Kidney (tissue), 14 donors: ENCODE results near the gene SMARCD2. TPM values are rescaled to one million over a fixed set of nuclear protein-coding genes. Genes with fewer than 3 reads are reported as not detected.

Experiments
- DNase-seq, 5 donors: peaks; one replicate each; pipeline ENCODE4 v3.0.0-alpha.2; 2013 to 2020
- FAIRE-seq: peaks from 2 replicates; lab custom pipeline; 2012; peaks lifted over from hg19 to GRCh38; lab: Jason Lieb, UNC
- H3K27ac ChIP-seq, 2 donors: one replicate each; pipeline ENCODE4 v1.7.0; 2013; ENCODE audit warnings: low read depth in 2 of 2, low read length in 2 of 2, inconsistent platforms in 1 of 2
- H3K27me3 ChIP-seq: one replicate; pipeline ENCODE4 v1.7.1; 2013; ENCODE audit warnings: low read length, inconsistent platforms; ENCODE audit not compliant: control insufficient read depth, insufficient read depth
- H3K36me3 ChIP-seq, 3 donors: one replicate each; pipeline versions ENCODE4 v1.7.0 to v1.7.1; 2013; ENCODE audit warnings: low read length in 3 of 3, control low read depth in 1 of 3, inconsistent platforms in 1 of 3; ENCODE audit not compliant: insufficient read depth in 3 of 3, control insufficient read depth in 2 of 3
- H3K4me1 ChIP-seq, 3 donors: one replicate each; pipeline versions ENCODE4 v1.7.0 to v1.7.1; 2013; ENCODE audit warnings: low read length in 3 of 3, inconsistent platforms in 1 of 3, low read depth in 1 of 3; ENCODE audit not compliant: control insufficient read depth in 2 of 3, insufficient read depth in 2 of 3
- H3K4me3 ChIP-seq, 3 donors: one replicate each; pipeline versions ENCODE4 v1.7.0 to v1.8.1; 2013; ENCODE audit warnings: low read length in 3 of 3, control low read depth in 1 of 3, inconsistent platforms in 1 of 3
- H3K9ac ChIP-seq, 3 donors: one replicate each; pipeline versions ENCODE4 v1.7.0 to v1.7.1; 2013; ENCODE audit warnings: low read length in 3 of 3, control low read depth in 1 of 3, inconsistent platforms in 1 of 3
- H3K9me3 ChIP-seq, 3 donors: one replicate each; pipeline versions ENCODE4 v1.7.0 to v1.7.1; 2013; ENCODE audit warnings: low read length in 3 of 3, control low read depth in 1 of 3, inconsistent platforms in 1 of 3; ENCODE audit not compliant: control insufficient read depth in 2 of 3, insufficient read depth in 1 of 3
- CTCF ChIP-seq: IDR thresholded peaks from 3 replicates; pipeline ENCODE4 v1.5.1; 2012; ENCODE audit warnings: mild to moderate bottlenecking, moderate library complexity, borderline replicate concordance; ENCODE audit not compliant: insufficient read depth; ENCODE audit errors: extremely low read depth
- intact Hi-C: fragments of 100-400 bp; cut with DNase I; formaldehyde crosslinking; loops from one replicate; pipeline ENCODE4 v1.11.1; 2022
- polyA plus RNA-seq: library from polyadenylated mRNA; stranded (reverse); fragments of 350-450 nt; fragmentation: Illumina TruSeq; extraction: RNeasy Lipid Tissue Mini Kit (QIAGEN cat#74804); gene quantifications from one replicate; pipeline ENCODE4 v1.2.3, GENCODE V29; 2014; ENCODE audit warnings: low read depth, low replicate concordance; ENCODE audit not compliant: insufficient read depth
- total RNA-seq: library from RNA; stranded (reverse); fragmentation: NEBNext Ultra II Directional; extraction: Animal tissue kit (Norgen Biotek cat#: 25700); gene quantifications from one replicate; pipeline ENCODE4 v1.2.1, GENCODE V29; 2021
- donor health status: control.
- donor health status: control.
- donor health status: control.
- donor health status: control.
- donor health status: control.
- donor health status: DM: yes; HTN: yes; CAD: no.
- donor health status: Normal renal cell carcinoma (clear cell type).

SMARCD2 gene
- total and polyA plus RNA-seq, 2 donors from 2014 or later = 39.9 to 65.1 TPM

DNA sequence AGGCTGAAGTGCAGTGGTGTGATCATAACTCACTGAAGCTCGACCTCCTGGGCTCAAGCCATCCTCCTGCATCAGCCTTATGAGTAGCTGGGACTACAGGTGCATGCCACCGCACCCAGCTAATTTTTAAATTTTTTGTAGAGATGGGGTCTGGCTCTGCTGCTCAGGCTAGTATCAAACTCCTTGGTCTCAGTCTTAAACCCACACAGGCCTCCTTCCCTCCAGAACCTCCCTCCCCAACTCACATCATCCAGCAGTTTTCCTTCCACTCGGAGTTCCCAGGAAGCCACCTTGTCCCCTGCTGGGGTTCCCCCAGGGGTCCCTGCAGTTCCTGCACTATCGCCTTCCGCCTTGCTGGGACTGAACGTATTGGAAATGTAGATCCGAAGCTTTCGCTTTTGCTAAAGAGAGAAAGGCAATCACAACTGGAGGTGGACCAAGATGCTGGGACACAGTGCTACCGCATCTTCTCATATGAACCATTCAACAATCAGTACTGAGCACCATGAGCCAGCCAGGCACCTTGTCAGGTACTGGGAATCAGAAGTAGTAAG is 7.2 kb downstream of the SMARCD2 start:
- intact Hi-C loops = no loop called here
- H3K9ac ChIP-seq = no peak overlapping the region
- no peaks in the 10 kb centered on the region for H3K27me3 ChIP-seq
- H3K4me1 ChIP-seq = peaks cover 0 to 18% (median 7%) of the 10 kb centered on the region in 3 donors
- FAIRE-seq (no peak), DNase-seq (no peak)
- H3K36me3 ChIP-seq = peaks cover 3 to 52% (median 37%) of the 10 kb centered on the region in 3 donors
- no peak overlapping the region for H3K4me3 ChIP-seq
- no peaks in the 10 kb centered on the region for H3K9me3 ChIP-seq
- TF ChIP-seq CTCF = no peak
- H3K27ac ChIP-seq = no peak overlapping the region

- no peak overlapping the region for H3K4me3 ChIP-seq
- no peaks in the 10 kb centered on the region for H3K27me3 ChIP-seq
- no peak overlapping the region for H3K27ac ChIP-seq
- H3K4me1 ChIP-seq = peaks cover 0 to 18% (median 7%) of the 10 kb centered on the region in 3 donors
- H3K9me3 ChIP-seq = no peaks in the 10 kb centered on the region
- intact Hi-C loops = no loop called here
- peaks cover 9 to 59% (median 43%) of the 10 kb centered on the region in 3 donors for H3K36me3 ChIP-seq
- no peak overlapping the region for H3K9ac ChIP-seq
- peak; percentile 65 to 82 (median 71) for DNase-seq
- FAIRE-seq = no peak
- peak; percentile 56 for TF ChIP-seq CTCF
These were observed 7.9 kb downstream of the SMARCD2 start for GRCh38 chr17:63834431-63835166.

DNA sequence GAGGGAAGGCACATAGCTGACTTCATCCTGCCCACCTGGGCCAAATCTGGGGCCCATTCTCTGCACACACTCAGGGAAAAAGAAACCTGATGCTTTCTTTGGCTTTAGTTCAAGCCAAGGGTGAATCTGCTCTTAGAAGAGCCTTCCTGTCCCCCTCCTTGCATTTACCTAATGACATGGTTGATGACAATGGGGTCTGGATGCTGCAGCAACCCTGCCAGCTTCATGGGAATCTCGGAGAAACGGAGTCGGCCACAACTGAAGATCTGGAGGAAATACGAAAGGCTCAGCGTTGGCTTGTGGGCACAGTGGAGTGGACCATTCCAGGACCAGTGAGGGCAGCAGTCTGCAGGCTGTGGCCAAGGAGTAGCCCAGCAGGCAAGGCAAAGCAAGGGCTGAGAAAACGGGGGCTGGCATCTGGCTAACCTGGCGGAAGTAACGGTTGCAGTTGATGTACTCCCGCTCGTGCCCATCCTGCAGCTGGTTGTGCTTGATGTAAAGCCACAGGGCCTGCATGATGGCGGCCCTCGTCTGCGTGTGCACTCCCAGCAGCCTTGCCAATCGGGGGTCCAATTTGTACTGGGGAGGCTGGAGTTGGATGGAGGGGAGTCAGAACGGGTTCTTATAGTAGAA is 8.6 kb downstream of the SMARCD2 start:
- intact Hi-C loops = no loop called here
- TF ChIP-seq CTCF = no peak
- no peak overlapping the region for H3K9ac ChIP-seq
- DNase-seq = peak in 2 of 5 donors; percentile 41 to 59
- H3K27me3 ChIP-seq = no peaks in the 10 kb centered on the region
- H3K27ac ChIP-seq = no peak overlapping the region
- peaks cover 0 to 17% (median 4%) of the 10 kb centered on the region in 3 donors for H3K4me1 ChIP-seq
- no peak overlapping the region for H3K4me3 ChIP-seq
- no peaks in the 10 kb centered on the region for H3K9me3 ChIP-seq
- peaks cover 13 to 66% (median 48%) of the 10 kb centered on the region in 3 donors for H3K36me3 ChIP-seq
- no peak for FAIRE-seq
